HFF-Myc (cell line): Measurements from ENCODE around the gene COPZ1.

Experiments
- DNase-seq: peaks from one replicate; pipeline ENCODE4 v3.0.0-alpha.2; 2011; ENCODE audit warnings: low read depth; ENCODE audit errors: extremely low read depth
- H3K4me3 ChIP-seq: replicated peaks from 2 replicates; pipeline ENCODE4 v1.5.1; 2011; ENCODE audit warnings: low read depth, mild to moderate bottlenecking, control low read depth, low read length
- TF ChIP-seq, protein P1 (sequence below): IDR thresholded peaks from 2 replicates; pipeline ENCODE4 v1.5.1; 2012; ENCODE audit warnings: mild to moderate bottlenecking, low read depth, low read length, control low read depth; ENCODE audit errors: missing control alignments

Gene COPZ1

DNA sequence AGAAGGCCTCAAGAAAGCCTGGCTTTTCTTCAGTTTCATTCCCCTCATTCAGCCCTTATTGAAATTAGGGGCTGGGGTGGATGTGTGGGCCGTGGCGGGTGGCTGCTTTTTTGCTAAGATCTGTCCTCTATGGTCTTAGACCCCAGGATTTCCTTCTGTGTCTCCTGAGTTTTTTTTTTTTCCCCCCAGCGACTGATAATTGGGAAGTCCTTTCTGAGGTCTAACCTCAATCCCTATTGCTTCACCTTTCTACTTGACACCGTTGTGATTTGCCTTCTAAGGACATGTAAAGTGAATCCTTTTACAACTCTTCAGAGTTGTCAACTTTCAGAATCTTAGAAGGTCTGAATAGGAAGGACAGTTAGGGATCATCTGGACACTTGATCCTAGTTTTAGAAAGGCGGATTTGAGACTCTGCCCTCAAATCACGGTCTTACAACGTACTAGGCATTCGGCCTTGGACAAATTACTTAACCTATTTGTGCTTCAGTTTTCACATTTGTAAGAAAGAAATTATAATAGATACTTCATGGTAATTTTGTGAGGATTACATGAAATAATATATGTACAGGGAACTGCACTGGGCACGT is 34.9 kb downstream of the COPZ1 start:
- TF ChIP-seq, protein P1, sequence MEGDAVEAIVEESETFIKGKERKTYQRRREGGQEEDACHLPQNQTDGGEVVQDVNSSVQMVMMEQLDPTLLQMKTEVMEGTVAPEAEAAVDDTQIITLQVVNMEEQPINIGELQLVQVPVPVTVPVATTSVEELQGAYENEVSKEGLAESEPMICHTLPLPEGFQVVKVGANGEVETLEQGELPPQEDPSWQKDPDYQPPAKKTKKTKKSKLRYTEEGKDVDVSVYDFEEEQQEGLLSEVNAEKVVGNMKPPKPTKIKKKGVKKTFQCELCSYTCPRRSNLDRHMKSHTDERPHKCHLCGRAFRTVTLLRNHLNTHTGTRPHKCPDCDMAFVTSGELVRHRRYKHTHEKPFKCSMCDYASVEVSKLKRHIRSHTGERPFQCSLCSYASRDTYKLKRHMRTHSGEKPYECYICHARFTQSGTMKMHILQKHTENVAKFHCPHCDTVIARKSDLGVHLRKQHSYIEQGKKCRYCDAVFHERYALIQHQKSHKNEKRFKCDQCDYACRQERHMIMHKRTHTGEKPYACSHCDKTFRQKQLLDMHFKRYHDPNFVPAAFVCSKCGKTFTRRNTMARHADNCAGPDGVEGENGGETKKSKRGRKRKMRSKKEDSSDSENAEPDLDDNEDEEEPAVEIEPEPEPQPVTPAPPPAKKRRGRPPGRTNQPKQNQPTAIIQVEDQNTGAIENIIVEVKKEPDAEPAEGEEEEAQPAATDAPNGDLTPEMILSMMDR = no peak
- peak overlapping the region; percentile 54 for H3K4me3 ChIP-seq
- no peak for DNase-seq

DNA sequence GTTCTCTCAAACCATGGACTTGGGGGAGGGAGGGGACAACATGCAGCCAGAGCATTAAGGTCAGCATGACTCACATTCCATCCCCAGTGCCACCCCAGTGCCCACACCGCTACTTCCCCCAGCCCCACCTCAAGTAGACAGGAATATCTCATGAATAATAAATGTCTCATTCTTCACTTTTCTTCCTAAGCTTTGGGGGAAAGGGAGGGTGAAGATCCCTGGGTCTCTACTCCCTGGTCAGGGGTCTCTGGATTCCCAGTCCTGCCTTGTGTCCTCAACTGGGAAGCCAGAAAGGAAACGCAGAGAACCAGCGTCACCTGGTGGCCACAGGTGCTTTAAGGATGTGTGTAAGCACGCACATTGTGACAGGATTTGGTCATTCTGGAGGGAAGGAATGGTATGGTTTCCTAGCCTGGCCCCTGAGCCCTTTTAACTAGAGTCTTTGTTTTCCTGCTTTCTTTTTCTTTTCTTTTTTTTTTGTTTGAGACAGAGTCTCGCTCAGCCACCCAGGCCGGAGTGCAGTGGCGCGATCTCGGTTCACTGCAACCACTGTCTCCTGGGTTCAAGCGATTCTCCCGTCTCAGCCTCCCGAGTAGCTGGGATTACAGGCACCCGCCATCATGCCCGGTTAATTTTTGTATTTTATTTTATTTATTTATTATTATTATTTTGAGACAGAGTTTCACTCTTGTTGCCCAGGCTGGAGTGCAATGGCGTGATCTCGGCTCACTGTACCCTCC is 36.0 kb downstream of the COPZ1 start:
- DNase-seq = peak; percentile 74

DNA sequence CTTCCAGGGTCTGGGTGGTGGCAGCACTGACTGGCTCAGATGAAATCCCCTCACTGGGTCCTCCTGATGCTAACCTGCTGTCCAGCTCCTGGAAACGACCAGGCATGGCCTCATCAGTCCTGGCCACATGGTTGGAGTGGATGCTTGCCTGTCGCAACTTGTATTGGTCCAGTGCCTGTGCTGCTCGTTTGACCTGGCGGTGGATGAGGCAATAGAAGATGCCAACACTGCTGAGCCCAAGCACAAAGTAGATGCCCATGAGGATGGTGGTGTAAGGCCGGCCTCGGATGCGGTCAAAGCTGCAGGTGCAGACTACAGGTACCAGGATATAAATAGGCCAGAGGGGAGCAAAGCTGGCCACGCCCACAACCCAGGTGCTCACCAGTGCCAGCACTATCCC is 38.1 kb downstream of the COPZ1 start:
- no peak for DNase-seq
- no peak overlapping the region for H3K4me3 ChIP-seq
- TF ChIP-seq, protein P1 = no peak

More for the DNA sequence above, 36.0 kb downstream of the COPZ1 start:
- no peak overlapping the region for H3K4me3 ChIP-seq
- TF ChIP-seq, protein P1 = peak; percentile 92

DNA sequence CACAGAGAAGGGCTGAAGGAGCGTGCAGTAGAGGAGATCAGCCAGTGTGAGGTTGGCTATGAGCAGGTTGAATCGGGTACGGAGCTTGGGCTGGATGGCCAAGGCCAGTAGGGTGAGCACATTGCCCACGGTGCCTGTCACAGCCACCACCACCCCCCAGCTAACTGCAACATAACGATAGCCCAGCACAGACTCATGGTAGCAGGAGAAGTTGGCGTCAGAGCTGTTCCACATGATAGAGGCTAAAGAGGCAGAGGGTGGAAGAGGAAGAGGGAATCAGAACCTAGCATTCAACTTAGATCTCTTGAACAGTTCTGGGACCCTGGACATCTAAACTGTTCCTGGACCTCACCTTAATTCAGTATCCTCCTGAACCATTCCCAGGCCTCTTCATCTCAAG is 38.7 kb downstream of the COPZ1 start:
- TF ChIP-seq, protein P1 = no peak
- DNase-seq = no peak
- H3K4me3 ChIP-seq = no peak overlapping the region

DNA sequence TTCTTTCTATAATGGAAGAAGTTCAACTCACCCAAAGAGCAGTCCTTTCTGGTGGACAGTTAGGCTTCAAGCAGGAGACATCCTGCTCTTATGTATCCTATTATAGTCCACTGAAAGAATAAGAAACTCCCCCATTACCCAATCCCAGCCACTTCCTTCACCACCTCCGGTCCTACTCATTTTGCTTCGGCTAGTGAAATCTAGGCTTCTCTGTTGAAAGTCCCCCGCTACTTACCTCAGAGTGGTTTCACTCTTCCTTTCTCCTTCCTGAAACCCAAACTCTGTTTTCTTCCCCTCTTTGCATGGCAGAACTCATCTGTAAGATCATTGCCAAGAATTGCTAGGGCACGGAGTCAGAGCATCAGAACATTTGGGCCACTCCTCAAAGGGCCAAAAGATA is 39.5 kb downstream of the COPZ1 start, which contains the start of gene GPR84:
GPR84 (minus strand) TSS at position 74 of the 400 bp plus-strand sequence. CDS start 635 bp downstream, outside the sequence.
- TF ChIP-seq, protein P1 = no peak
- no peak for DNase-seq
- no peak within 1 kb of the TSS for H3K4me3 ChIP-seq

DNA sequence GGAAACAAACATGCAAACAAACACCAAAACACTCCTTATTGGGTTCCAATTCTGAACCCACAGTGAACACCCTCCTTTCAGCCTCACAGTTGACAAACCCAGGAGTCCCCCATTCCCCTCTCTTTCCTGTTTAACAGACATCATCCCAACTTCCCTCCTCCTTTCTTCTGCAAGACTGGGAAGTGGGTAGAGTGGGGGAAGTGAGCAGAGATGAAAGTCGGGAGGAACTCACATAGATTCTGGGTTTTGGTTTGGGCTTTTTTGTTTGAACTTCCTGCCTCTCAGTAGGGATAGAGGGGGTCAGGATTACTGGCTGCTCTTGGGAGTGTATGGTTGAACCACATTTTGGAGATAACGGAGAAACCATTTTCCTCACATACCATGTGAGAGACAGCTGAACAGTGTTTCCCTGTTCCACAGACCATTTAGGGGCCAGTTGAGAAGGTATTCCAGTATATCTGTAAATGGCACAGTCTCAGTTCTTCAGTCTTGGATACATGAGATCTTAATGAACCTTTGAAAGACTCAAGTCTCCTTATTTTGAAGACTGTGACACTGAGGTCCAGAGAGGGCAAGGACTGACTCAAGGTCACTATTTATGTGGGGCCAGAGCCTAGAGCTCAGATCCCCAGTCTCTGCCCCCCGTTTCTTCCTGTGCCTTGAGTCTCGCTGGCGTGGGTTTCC is 43.2 kb downstream of the COPZ1 start:
- no peak for DNase-seq
- H3K4me3 ChIP-seq = no peak overlapping the region
- TF ChIP-seq, protein P1 = no peak
